ENCODE data around the gene DPH2. TPM values are rescaled to one million over a fixed set of nuclear protein-coding genes. Genes with fewer than 3 reads are reported as not detected.

The DPH2 gene
- polyA plus RNA-seq, 2 of the 4 experiments (the other 2 are of a cell fraction): 38.8 to 41.7 TPM

DNA sequence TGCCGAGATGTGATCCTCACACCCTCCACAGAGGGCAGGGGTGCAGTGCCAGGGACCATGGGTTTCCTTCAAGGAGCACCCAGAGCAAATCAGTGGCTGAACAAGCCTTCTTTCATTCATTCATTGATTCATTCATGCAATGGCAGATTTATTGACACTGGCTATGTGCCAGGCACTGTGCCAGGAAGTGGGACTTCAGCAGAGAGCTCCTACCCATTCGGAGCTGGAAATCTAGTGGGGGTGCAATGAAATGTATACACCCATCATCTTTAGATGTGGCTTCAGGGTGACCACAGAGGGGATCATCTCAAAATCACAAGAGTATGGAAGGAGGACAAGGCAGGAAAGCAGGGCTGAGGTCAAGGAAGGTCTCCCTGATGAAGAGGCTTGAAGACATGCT, 42.6 kb downstream of the DPH2 start:
- ChIA-PET POLR2A (no interaction called here), CTCF (interaction anchor here (3.2 kb wide), 1 partner anchor 35 kb away, joined by 15 read pairs; no protein-coding TSS in a partner anchor)
- Histone ChIP-seq H3K27ac (no peak overlapping the region), H3K9me3 (no peaks in the 10 kb centered on the region), H3K4me1 (0 out of 3 replicates have a peak, but pooled peaks cover 3% of the 10 kb centered on the region), H3K4me2 (no peak overlapping the region), H3K4me3 (no peak overlapping the region)
- TF ChIP-seq JUNB (IDR thresholded peaks at IDR 0.05) (no peak), MYC (IDR thresholded peaks at IDR 0.05; ENCODE audit: borderline replicate concordance, low read length) (no peak), ZNF302 (CRISPR knock-in tag; IDR thresholded peaks at IDR 0.05) (no peak), ZFP36 (IDR thresholded peaks at IDR 0.05; ENCODE audit: borderline replicate concordance, partially characterized antibody) (no peak), REST (IDR thresholded peaks at IDR 0.05) (no peak), RAD21 (conservative IDR thresholded peaks at IDR 0.05 in 1 of 2, IDR thresholded peaks at IDR 0.05 in 1 of 2) (no peak), NPAS2 (CRISPR knock-in tag; IDR thresholded peaks at IDR 0.05; ENCODE audit: borderline replicate concordance) (no peak), KDM1A (IDR thresholded peaks at IDR 0.05; ENCODE audit: low read depth) (no peak), HOXB13 (CRISPR knock-in tag; IDR thresholded peaks at IDR 0.05; ENCODE audit: low read depth) (no peak), EHF (CRISPR knock-in tag; IDR thresholded peaks at IDR 0.05) (no peak), JUN (IDR thresholded peaks at IDR 0.05) (no peak), ESRRA (IDR thresholded peaks at IDR 0.05; ENCODE audit: borderline replicate concordance, low read length) (no peak), RNF2 (IDR thresholded peaks at IDR 0.05; ENCODE audit: borderline replicate concordance, low read depth) (no peak), FOSB (CRISPR knock-in tag; IDR thresholded peaks at IDR 0.05) (no peak)
- TF ChIP-seq, protein P1, sequence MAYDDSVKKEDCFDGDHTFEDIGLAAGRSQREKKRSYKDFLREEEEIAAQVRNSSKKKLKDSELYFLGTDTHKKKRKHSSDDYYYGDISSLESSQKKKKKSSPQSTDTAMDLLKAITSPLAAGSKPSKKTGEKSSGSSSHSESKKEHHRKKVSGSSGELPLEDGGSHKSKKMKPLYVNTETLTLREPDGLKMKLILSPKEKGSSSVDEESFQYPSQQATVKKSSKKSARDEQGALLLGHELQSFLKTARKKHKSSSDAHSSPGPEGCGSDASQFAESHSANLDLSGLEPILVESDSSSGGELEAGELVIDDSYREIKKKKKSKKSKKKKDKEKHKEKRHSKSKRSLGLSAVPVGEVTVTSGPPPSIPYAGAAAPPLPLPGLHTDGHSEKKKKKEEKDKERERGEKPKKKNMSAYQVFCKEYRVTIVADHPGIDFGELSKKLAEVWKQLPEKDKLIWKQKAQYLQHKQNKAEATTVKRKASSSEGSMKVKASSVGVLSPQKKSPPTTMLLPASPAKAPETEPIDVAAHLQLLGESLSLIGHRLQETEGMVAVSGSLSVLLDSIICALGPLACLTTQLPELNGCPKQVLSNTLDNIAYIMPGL (CRISPR knock-in tag; IDR thresholded peaks at IDR 0.05; ENCODE audit: borderline replicate concordance): no peak
- TF ChIP-seq, protein P2, sequence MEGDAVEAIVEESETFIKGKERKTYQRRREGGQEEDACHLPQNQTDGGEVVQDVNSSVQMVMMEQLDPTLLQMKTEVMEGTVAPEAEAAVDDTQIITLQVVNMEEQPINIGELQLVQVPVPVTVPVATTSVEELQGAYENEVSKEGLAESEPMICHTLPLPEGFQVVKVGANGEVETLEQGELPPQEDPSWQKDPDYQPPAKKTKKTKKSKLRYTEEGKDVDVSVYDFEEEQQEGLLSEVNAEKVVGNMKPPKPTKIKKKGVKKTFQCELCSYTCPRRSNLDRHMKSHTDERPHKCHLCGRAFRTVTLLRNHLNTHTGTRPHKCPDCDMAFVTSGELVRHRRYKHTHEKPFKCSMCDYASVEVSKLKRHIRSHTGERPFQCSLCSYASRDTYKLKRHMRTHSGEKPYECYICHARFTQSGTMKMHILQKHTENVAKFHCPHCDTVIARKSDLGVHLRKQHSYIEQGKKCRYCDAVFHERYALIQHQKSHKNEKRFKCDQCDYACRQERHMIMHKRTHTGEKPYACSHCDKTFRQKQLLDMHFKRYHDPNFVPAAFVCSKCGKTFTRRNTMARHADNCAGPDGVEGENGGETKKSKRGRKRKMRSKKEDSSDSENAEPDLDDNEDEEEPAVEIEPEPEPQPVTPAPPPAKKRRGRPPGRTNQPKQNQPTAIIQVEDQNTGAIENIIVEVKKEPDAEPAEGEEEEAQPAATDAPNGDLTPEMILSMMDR (IDR thresholded peaks at IDR 0.05): no peak
- TF ChIP-seq, protein P3, sequence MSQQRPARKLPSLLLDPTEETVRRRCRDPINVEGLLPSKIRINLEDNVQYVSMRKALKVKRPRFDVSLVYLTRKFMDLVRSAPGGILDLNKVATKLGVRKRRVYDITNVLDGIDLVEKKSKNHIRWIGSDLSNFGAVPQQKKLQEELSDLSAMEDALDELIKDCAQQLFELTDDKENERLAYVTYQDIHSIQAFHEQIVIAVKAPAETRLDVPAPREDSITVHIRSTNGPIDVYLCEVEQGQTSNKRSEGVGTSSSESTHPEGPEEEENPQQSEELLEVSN (IDR thresholded peaks at IDR 0.05; ENCODE audit: borderline replicate concordance, low read depth): no peak
- ATAC-seq (no peak), FAIRE-seq (no peak), DNase-seq (ENCODE audit: low read depth in 1 of 2, low spot score in 1 of 2) (no peak)
- 67% methylated on average over 1 of the region's 2 CpGs for WGBS (ENCODE audit: missing lambda C conversion rate)
